Lower lobe of right lung (tissue), 2 donors: ENCODE data around the gene FOCAD. TPM values are rescaled to one million over a fixed set of nuclear protein-coding genes. Genes with fewer than 3 reads are reported as not detected.
"Not testable (repeated sequence)": the region's sequence is repeated elsewhere in the genome, so short reads cannot be mapped to it uniquely, and the experiment has no call there.

Source experiments
- ATAC-seq, 2 donors: fragments of 200-7000 bp; cut with Tn5 transposase; one replicate each; pipeline ENCODE4 v1.9.1; 2020 to 2022; ENCODE audit warnings: mild to moderate bottlenecking in 2 of 2, moderate library complexity in 2 of 2
- DNase-seq: peaks from one replicate; pipeline ENCODE4 v3.0.0-alpha.2; 2020
- H3K27ac ChIP-seq: fragments of 200-600 bp; one replicate; pipeline ENCODE4 v1.8.0; 2022
- H3K27me3 ChIP-seq: fragments of 200-600 bp; one replicate; pipeline ENCODE4 v1.8.0; 2022; ENCODE audit warnings: low read depth
- H3K36me3 ChIP-seq: fragments of 200-600 bp; one replicate; pipeline ENCODE4 v1.8.0; 2022; ENCODE audit warnings: mild to moderate bottlenecking
- H3K4me1 ChIP-seq: fragments of 200-600 bp; one replicate; pipeline ENCODE4 v1.8.0; 2022
- H3K4me3 ChIP-seq: fragments of 200-600 bp; one replicate; pipeline ENCODE4 v1.8.0; 2022; ENCODE audit warnings: mild to moderate bottlenecking
- H3K9me3 ChIP-seq: fragments of 200-600 bp; one replicate; pipeline ENCODE4 v1.8.0; 2022
- CTCF ChIP-seq: fragments of 200-600 bp; IDR thresholded peaks from one replicate; pipeline ENCODE4 v1.8.0; 2022; ENCODE audit warnings: antibody characterized with exemption, mild to moderate bottlenecking
- intact Hi-C: fragments of 100-400 bp; cut with DNase I; formaldehyde crosslinking; loops from one replicate; pipeline ENCODE4 v1.11.0; 2022
- total RNA-seq: library from RNA; stranded (reverse); fragmentation: NEBNext Ultra II Directional; extraction: Animal tissue kit (Norgen Biotek cat#: 25700); gene quantifications from one replicate; pipeline ENCODE4 v1.2.1, GENCODE V29; 2021
- donor health status: DM: no; HTN: yes; CAD: no; lungs with severe emphysema.

Gene FOCAD
- total RNA-seq, 1 donor from 2014 or later, result 29.5 TPM

- DNase-seq (no peak), ATAC-seq (no peak)
- Histone ChIP-seq H3K9me3 (no peaks in the 10 kb centered on the region), H3K4me3 (no peak overlapping the region), H3K36me3 (no peaks in the 10 kb centered on the region), H3K4me1 (no peaks in the 10 kb centered on the region), H3K27me3 (no peaks in the 10 kb centered on the region), H3K27ac (no peak overlapping the region)
- TF ChIP-seq CTCF, result no peak
- intact Hi-C loops, result no loop called here
Observed at GRCh38 chr9:20962536-20963225, 278.6 kb downstream of the FOCAD start.

GRCh38 chr9:20972684-20973083 is 288.6 kb downstream of the FOCAD start:
- no peak for DNase-seq
- no peaks in the 10 kb centered on the region for H3K9me3 ChIP-seq
- H3K27ac ChIP-seq, result no peak overlapping the region
- H3K4me1 ChIP-seq, result no peaks in the 10 kb centered on the region
- no peak overlapping the region for H3K4me3 ChIP-seq
- no peaks in the 10 kb centered on the region for H3K27me3 ChIP-seq
- intact Hi-C loops, result no loop called here
- ATAC-seq, result no peak
- peaks cover 9% of the 10 kb centered on the region for H3K36me3 ChIP-seq
- TF ChIP-seq CTCF, result no peak

- H3K27ac ChIP-seq, H3K4me1 ChIP-seq, ATAC-seq, DNase-seq, H3K27me3 ChIP-seq, intact Hi-C loops, H3K36me3 ChIP-seq, H3K9me3 ChIP-seq, H3K4me3 ChIP-seq: not testable (repeated sequence)
Observed at GRCh38 chr9:20973246-20973947, 289.3 kb downstream of the FOCAD start.

GRCh38 chr9:20974191-20974938 is 290.3 kb downstream of the FOCAD start:
- ATAC-seq, H3K36me3 ChIP-seq, DNase-seq, H3K4me3 ChIP-seq, H3K27ac ChIP-seq, H3K4me1 ChIP-seq, intact Hi-C loops, H3K9me3 ChIP-seq, H3K27me3 ChIP-seq: not testable (repeated sequence)

- Histone ChIP-seq H3K36me3 (peaks cover 9% of the 10 kb centered on the region), H3K4me1 (peaks cover 18% of the 10 kb centered on the region), H3K27ac (no peak overlapping the region), H3K4me3 (no peak overlapping the region), H3K9me3 (no peaks in the 10 kb centered on the region), H3K27me3 (no peaks in the 10 kb centered on the region)
- ATAC-seq (no peak), DNase-seq (no peak)
- intact Hi-C loops, result no loop called here
- no peak for TF ChIP-seq CTCF
Observed at GRCh38 chr9:20978249-20978648, 294.2 kb downstream of the FOCAD start.

- intact Hi-C loops, result no loop called here
- no peak overlapping the region for H3K4me3 ChIP-seq
- peak overlapping the region; percentile 65 for H3K27ac ChIP-seq
- peaks cover 9% of the 10 kb centered on the region for H3K36me3 ChIP-seq
- peaks cover 18% of the 10 kb centered on the region for H3K4me1 ChIP-seq
- H3K9me3 ChIP-seq, result no peaks in the 10 kb centered on the region
- no peak for TF ChIP-seq CTCF
- DNase-seq (no peak), ATAC-seq (peak; percentile 65 to 87)
- no peaks in the 10 kb centered on the region for H3K27me3 ChIP-seq
Observed at GRCh38 chr9:20980832-20981455, 296.9 kb downstream of the FOCAD start.
